GM18520 (cell line): ENCODE results near the gene ERCC8.

ENCODE experiments used
- ATAC-seq: cut with Tn5 transposase; IDR thresholded peaks from one replicate; pipeline ENCODE4 v1.9.1; 2021; ENCODE audit not compliant: unreplicated experiment

The ERCC8 gene

DNA sequence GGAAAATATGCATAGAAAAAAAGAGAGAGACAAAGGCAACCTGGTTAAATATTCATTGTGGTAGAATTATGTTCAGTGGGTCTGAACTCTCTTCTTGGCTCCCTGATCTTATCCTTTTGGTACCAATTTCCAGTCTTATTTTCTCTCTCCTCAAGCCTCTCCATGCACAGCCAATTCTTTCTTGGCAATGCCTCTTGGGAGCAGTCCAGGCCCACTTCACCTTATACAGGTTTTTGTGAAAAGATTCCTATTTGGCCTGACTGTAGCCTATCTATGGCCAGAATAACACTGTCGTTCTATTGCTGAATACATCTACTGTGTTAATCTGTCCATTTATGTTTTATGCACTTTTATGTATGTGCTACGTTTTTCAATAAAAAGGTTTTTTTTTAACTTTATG lies 103.5 kb downstream of the ERCC8 start:
- no peak for ATAC-seq

GRCh38 chr5:60836131-60836530 lies 108.7 kb downstream of the ERCC8 start:
- ATAC-seq: no peak

- no peak for ATAC-seq
Measured at GRCh38 chr5:60835554-60835953, 109.3 kb downstream of the ERCC8 start.

DNA sequence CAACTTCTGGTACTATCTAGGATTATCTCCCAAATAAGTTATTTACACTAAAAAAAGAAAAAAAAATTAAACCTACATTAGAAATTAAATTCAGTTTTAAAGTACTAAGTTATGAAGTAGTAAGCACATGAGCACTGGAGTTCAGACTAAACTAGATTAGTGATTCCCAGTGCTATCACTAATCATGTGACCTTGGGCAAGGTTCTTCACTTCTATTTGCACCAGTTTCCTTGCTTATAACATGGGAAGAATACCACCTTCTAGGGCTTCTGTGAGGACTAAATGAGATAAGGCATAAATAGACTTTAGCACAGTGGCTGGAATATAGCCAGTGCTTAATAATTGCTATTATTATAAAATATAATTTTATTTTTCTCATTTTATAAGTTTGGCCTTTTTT lies 111.3 kb downstream of the ERCC8 start:
- ATAC-seq: no peak

GRCh38 chr5:60830581-60831127 lies 114.2 kb downstream of the ERCC8 start:
- peak; percentile 50 for ATAC-seq

GRCh38 chr5:60829490-60830266 lies 115.2 kb downstream of the ERCC8 start:
- no peak for ATAC-seq

DNA sequence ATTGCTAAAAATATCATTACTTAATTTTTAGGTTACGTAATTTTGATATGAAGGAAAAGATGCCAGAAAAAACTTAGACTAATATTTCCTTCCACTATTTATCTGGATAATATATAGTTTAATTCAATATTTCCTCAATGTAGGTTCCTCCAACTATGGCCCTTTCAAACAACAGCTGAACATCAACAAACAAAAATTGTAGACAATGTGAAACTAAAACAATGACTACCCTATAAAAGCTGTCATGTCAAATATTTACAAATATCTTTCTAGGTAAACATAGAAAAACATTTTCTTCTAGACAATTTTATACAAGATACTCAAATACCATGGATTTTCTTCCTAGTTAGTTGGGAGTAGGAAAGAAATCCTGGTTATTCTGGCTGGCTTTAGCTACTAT lies 117.7 kb downstream of the ERCC8 start:
- ATAC-seq: no peak

GRCh38 chr5:60826653-60827052 lies 118.2 kb downstream of the ERCC8 start:
- no peak for ATAC-seq
